HG02970 (cell line): ENCODE data around the gene CEP126.
"Not testable (repeated sequence)": the region's sequence is repeated elsewhere in the genome, so short reads cannot be mapped to it uniquely, and the experiment has no call there.

Source experiments
- ATAC-seq: cut with Tn5 transposase; IDR thresholded peaks from one replicate; pipeline ENCODE4 v1.9.1; 2021; ENCODE audit warnings: mild to moderate bottlenecking, moderate library complexity, moderate number of reproducible peaks; ENCODE audit not compliant: unreplicated experiment, low FRiP score

CEP126 gene

GRCh38 chr11:101929294-101929915, 14.6 kb downstream of the CEP126 start:
- ATAC-seq, result no peak

- no peak for ATAC-seq
Measured at GRCh38 chr11:101931692-101932091, 16.9 kb downstream of the CEP126 start.

GRCh38 chr11:101940901-101941520, 26.2 kb downstream of the CEP126 start:
- no peak for ATAC-seq

GRCh38 chr11:101944923-101945322, 30.1 kb downstream of the CEP126 start:
- no peak for ATAC-seq

GRCh38 chr11:101945448-101945847, 30.6 kb downstream of the CEP126 start:
- ATAC-seq, result no peak

GRCh38 chr11:101949680-101950220, 34.9 kb downstream of the CEP126 start:
- ATAC-seq, result no peak

- ATAC-seq, result no peak
Measured at GRCh38 chr11:101955278-101955677, 40.5 kb downstream of the CEP126 start.

GRCh38 chr11:101955701-101956100, 40.9 kb downstream of the CEP126 start:
- no peak for ATAC-seq

- ATAC-seq, result no peak
Measured at GRCh38 chr11:101960231-101960630, 45.4 kb downstream of the CEP126 start.

GRCh38 chr11:101964200-101964599, 49.4 kb downstream of the CEP126 start:
- ATAC-seq, result not testable (repeated sequence)

GRCh38 chr11:101974255-101974654, 59.4 kb downstream of the CEP126 start:
- no peak for ATAC-seq

- ATAC-seq, result no peak
Measured at GRCh38 chr11:101974771-101975170, 60.0 kb downstream of the CEP126 start.

GRCh38 chr11:101975734-101976133, 60.9 kb downstream of the CEP126 start:
- no peak for ATAC-seq

GRCh38 chr11:101987370-101987769, 72.6 kb downstream of the CEP126 start:
- ATAC-seq, result no peak

- ATAC-seq, result no peak
Measured at GRCh38 chr11:101993172-101993571, 78.4 kb downstream of the CEP126 start.

- ATAC-seq, result not testable (repeated sequence)
Measured at GRCh38 chr11:101994052-101994469, 79.3 kb downstream of the CEP126 start.

GRCh38 chr11:101996111-101996510, 81.3 kb downstream of the CEP126 start:
- ATAC-seq, result no peak

- ATAC-seq, result no peak
Measured at GRCh38 chr11:102001657-102002338, 87.0 kb downstream of the CEP126 start.

- ATAC-seq, result no peak
Measured at GRCh38 chr11:102004220-102004619, 89.4 kb downstream of the CEP126 start.

- ATAC-seq, result no peak
Measured at GRCh38 chr11:102005306-102005705, 90.5 kb downstream of the CEP126 start.

GRCh38 chr11:102006835-102007566, 92.2 kb downstream of the CEP126 start:
- ATAC-seq, result no peak
